ENCODE data around the gene BCL6B. TPM values are rescaled to one million over a fixed set of nuclear protein-coding genes. Genes with fewer than 3 reads are reported as not detected.

BCL6B gene
- total and polyA plus RNA-seq, 10 of the 15 experiments (the other 5 are each of a cell fraction or from before 2014, with no cell fraction given): 0.06 to 0.85 (median 0.11) TPM; not detected in 1

DNA sequence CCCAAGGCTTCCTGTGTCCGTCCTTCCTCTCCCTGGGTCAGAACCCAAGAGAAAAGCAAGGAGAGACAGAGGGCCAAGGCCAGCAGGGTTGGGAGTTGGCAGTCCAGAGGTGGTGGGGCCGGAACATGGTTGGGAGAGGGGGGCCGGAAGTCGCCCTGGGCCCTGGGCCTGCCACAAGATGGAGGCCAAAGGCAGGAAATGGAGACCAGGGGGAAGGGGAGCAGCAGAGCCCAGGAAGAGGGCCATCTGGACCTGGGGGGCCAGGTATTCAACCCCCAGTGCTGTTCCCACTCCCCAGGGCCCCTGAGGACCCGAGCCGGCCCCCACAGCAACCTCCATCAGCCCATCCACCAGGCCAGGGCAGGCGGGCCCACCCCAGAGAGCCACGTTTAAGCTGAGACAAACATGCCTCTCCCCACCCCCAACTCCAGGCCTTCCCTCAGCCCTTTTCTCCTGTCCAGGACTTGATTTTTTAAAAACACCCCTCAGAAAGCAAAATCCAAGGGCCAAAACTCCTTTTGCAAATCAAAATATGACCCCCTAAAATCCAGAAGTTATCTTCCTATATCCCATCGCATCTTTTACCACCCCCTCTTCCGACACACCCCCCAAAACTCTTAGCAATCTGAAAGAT, 4.4 kb upstream of the BCL6B start:
- no peaks in the 10 kb centered on the region for H3K27me3 ChIP-seq (replicated peaks in 1 of 2; ENCODE audit: control insufficient read depth in 2 of 2, insufficient read depth in 2 of 2, low read length in 1 of 2)
- POLR2A ChIA-PET: interaction anchor here (0.5 to 1.8 kb wide), 4 partner anchors 17 to 199 kb away, joined by 3 to 10 read pairs (median 6); partner anchors contain the start of gene SLC16A13
- intact Hi-C loops (cut with micrococcal nuclease; ENCODE audit: unreplicated experiment): loop anchor here (10.0 kb wide), 1 partner anchor 264 kb away; the partner anchor contains the start of gene XAF1
- BruUV-seq (replicated peaks): no TSS peak
- ATAC-seq (no peak), FAIRE-seq (no peak), DNase-seq (ENCODE audit: low read depth, low spot score) (no peak)
- SMC1A ChIA-PET (ENCODE audit: uncharacterized antibody, unreplicated experiment): interaction anchor here (1.7 kb wide), 1 partner anchor 175 kb away, joined by 6 read pairs; no protein-coding TSS in a partner anchor
- peaks cover 41% of the 10 kb centered on the region for H3K4me1 ChIP-seq (ENCODE audit: control insufficient read depth, insufficient read depth, low read length)
- H3K9ac ChIP-seq (ENCODE audit: control insufficient read depth, insufficient read depth, low read length): no peak overlapping the region
- no peak overlapping the region for H3K4me3 ChIP-seq
- H3K4me2 ChIP-seq (ENCODE audit: control insufficient read depth, insufficient read depth): no peak overlapping the region
- H3K36me3 ChIP-seq (ENCODE audit: control insufficient read depth in 2 of 2, insufficient read depth in 2 of 2, low read length in 1 of 2): peaks cover 0 to 4% of the 10 kb centered on the region in 2 experiments; a peak in 2 of 4 replicates
- RAD21 ChIA-PET (ENCODE audit: unreplicated experiment): interaction anchor here (0.6 kb wide), 2 partner anchors 17 to 26 kb away, joined by 3 to 6 read pairs; partner anchors contain the start of genes SLC16A11 and SLC16A13
- no peaks in the 10 kb centered on the region for H3K9me3 ChIP-seq (replicated peaks; ENCODE audit: control insufficient read depth, insufficient read depth, low read length)
- peak; percentile 76 for TF ChIP-seq YY1 (IDR thresholded peaks at IDR 0.05; ENCODE audit: low read depth, low read length)
- TF ChIP-seq HDGF (IDR thresholded peaks at IDR 0.05): peak; percentile 46; the same call in 1 of the 2 replicates
- TF ChIP-seq, protein P1, sequence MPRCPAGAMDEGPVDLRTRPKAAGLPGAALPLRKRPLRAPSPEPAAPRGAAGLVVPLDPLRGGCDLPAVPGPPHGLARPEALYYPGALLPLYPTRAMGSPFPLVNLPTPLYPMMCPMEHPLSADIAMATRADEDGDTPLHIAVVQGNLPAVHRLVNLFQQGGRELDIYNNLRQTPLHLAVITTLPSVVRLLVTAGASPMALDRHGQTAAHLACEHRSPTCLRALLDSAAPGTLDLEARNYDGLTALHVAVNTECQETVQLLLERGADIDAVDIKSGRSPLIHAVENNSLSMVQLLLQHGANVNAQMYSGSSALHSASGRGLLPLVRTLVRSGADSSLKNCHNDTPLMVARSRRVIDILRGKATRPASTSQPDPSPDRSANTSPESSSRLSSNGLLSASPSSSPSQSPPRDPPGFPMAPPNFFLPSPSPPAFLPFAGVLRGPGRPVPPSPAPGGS (IDR thresholded peaks at IDR 0.05; ENCODE audit: borderline replicate concordance, insufficient read depth, low read depth, low read length, poor library complexity, severe bottlenecking): no peak
- peaks cover 27% of the 10 kb centered on the region for H3K79me2 ChIP-seq (ENCODE audit: control insufficient read depth, insufficient read depth, low read length)
- H2AFZ ChIP-seq (ENCODE audit: control insufficient read depth, low read depth, low read length): no peak overlapping the region
- CTCF ChIA-PET: interaction anchor here (0.8 to 8.8 kb wide), 3 partner anchors 11 to 175 kb away, joined by 4 to 167 read pairs (median 9); partner anchors contain the start of gene RNASEK
- H4K20me1 ChIP-seq (ENCODE audit: control insufficient read depth, insufficient read depth): no peaks in the 10 kb centered on the region
- WGBS (ENCODE audit: insufficient coverage, insufficient replicate concordance, low lambda C conversion rate, missing lambda C conversion rate): 84% methylated on average over 10 of the region's 10 CpGs
- no peak overlapping the region for H3K27ac ChIP-seq (ENCODE audit: control insufficient read depth, insufficient read depth)
- in situ Hi-C loops (cut with MboI): no loop called here

Measured in GM12878 (cell line).